Kidney capillary endothelial cell (primary cell): ENCODE data around the gene UQCRHL.

Experiments
- DNase-seq: peaks from one replicate; pipeline ENCODE4 v3.0.0-alpha.2; 2018; ENCODE audit warnings: low spot score

The UQCRHL gene

DNA sequence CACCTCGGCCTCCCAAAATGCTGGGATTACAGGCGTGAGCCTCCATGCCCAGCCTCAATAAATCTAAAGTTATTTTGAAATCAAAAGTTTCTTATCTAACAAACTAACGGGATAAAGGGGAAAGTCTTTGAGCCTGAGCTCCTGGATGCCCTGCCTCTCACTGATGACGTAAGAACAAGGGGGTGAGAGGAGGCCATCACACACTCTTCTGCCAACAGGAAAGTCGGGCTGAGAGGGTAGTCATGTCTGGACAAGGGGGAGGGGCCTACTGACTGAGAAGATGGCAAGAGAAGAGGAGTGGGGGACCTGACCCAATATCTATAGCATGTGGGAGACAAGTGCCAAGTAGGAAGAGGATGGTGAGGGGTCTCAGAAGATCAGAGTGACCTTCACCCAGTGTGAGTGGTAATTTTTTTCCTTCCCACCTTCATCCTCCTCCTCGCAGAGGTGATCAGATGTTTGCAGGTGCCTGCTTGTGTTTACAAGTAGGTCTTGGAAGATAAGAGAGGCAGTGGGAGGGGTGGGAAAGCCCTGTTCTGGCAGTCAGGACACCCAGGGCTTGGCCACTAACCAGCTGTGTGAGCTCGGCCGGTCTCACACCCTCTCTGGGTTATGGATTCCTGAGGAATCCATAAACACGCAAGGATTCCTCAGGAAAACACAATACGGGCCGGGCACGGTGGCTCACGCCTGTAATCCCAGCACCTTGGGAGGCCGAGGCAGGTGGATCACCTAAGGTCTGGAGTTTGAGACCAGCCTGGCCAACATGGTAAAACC, 9.6 kb downstream of the UQCRHL start:
- no peak for DNase-seq

GRCh38 chr1:15796086-15796462, 11.4 kb downstream of the UQCRHL start:
- no peak for DNase-seq

GRCh38 chr1:15788624-15789301, 18.7 kb downstream of the UQCRHL start:
- DNase-seq = no peak

GRCh38 chr1:15786581-15786980, 20.9 kb downstream of the UQCRHL start:
- DNase-seq = no peak

DNA sequence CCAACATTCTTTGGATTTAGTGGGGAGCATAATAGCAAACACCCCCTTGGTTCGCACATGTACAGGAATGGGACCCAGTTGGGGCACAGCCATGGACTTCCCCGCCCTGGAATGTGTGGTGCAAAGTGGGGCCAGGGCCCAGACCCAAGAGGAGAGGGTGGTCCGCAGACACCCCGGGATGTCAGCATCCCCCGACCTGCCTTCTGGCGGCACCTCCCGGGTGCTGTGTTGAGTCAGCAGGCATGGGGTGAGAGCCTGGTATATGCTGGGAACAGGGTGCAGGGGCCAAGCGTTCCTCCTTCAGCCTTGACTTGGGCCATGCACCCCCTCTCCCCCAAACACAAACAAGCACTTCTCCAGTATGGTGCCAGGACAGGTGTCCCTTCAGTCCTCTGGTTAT, 21.8 kb downstream of the UQCRHL start:
- DNase-seq = no peak

DNA sequence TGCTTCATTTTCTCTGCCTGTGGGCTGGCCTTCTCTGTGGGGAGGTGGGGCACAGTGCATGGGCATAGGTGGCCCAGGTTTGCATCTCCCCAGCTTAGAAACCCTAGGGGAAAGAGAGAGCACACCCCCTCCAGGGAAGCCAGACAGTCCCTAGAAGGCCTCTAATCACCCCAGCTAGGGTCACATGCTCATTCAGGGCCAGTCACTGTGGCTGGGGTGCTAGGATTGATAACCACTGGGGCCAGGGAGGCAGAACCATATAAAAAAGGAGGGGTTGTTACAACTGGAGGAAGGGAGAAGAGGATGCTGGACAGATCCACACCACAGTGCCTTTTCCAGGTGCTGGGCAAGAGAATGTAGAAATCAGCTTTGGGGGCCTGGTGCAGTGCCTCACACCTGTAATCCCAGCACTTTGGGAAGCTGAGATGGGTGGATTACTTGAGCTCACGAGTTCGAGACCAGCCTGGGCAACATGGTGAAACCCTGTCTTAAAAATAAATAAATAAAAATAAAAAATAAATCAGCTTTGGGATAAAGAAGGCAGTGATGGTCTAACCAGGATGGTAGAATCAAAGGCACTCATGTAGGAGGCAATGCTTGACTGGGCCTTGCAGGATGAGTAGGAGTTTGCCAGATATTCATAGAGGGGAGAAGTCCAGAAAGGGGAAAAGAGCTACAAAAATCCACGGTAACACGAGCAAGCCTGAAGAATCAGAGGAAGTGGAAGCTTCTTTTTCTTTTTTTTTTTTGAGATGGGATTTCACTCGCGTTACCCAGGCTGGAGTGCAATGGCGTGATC, 29.3 kb downstream of the UQCRHL start:
- no peak for DNase-seq

- DNase-seq = no peak
These were observed 31.7 kb downstream of the UQCRHL start for GRCh38 chr1:15775706-15776105.

- no peak for DNase-seq
These were observed 35.5 kb downstream of the UQCRHL start for GRCh38 chr1:15771836-15772515.

GRCh38 chr1:15770313-15770962, 37.0 kb downstream of the UQCRHL start:
- no peak for DNase-seq

DNA sequence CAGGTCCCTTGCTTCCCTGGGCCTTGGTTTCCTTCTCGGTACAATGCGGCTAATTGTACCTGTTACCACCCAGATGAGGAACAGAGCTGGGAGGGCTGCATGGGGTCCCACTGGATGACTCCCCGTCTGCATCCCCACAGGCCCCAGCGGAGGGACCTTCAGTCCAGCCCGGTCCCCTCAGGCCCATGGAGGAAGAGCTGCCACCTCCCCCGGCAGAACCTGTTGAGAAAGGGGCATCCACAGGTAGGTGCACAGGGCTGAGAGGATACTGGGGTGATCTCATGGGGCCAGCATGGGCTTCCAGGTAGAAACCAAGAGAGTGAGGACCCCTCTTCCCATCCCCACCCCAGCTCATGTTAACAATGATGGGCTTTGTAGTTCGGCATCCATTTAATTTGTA, 39.1 kb downstream of the UQCRHL start:
- no peak for DNase-seq

- DNase-seq = no peak
These were observed 39.5 kb downstream of the UQCRHL start for GRCh38 chr1:15767941-15768340.

- no peak for DNase-seq
These were observed 41.8 kb downstream of the UQCRHL start for GRCh38 chr1:15765495-15766194.

DNA sequence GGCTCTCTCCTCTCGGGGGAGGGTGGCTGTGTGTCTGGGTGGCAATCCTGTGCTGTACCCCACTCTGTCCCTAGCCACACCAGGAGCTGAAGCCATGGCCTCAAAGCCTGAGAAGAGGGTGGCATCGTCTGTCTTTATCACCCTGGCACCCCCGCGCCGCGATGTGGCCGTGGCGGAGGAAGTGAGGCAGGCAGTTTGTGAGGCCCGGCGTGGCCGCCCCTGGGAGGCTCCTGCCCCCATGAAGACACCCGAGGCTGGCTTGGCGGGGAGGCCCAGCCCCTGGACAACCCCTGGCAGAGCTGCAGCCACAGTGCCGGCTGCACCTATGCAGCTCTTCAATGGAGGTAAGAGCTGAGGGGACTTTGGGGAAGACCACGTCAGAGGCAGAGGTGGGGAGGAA, 42.6 kb downstream of the UQCRHL start:
- no peak for DNase-seq

DNA sequence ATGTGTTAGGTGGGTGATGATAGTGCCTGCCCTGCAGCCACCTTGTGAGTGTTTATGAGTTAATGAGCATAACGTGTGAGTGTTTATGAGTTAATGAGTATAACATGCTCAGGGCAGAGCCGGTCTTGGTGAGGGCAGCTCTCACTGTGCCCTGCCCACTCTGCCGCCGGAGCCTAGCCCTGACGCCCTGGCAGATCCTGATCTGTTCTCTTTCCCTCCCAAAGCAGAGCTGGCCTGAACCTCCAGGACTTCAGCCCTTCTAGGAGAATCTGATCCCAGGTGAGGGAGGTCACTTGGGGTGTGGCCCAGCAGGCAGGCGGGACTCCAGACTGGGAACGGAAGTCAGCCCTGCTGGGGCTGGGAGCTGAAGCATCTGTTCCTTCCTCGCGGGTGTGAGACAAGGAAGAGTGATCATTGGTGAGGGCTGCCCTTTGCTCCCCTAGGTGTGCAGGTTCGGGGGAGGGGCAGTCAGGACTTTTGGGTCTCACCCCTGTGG, 43.1 kb downstream of the UQCRHL start:
- DNase-seq = no peak

DNA sequence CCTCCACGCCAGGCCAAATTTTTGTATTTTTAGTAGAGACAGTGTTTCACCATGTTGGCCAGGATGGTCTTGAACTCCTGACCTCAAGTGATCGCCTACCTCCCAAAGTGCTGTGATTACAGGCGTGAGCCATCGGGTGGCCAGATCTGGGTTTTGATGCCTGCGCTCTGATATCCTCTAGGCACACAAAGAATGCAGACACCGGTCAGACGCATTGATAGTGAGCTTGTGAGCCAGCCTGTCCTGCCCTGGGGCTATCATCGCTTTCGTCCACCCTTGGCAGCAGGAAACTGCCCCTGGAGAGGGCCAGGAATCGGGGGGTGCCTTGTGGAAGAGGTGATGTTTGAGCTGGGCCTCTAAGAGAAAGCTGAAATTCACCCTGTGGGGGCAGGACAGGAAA, 44.9 kb downstream of the UQCRHL start:
- no peak for DNase-seq

- no peak for DNase-seq
These were observed 45.9 kb downstream of the UQCRHL start for GRCh38 chr1:15761366-15762128.

- DNase-seq = peak; percentile 68
These were observed 46.8 kb downstream of the UQCRHL start for GRCh38 chr1:15760520-15761211.

- no peak for DNase-seq
These were observed 48.3 kb downstream of the UQCRHL start for GRCh38 chr1:15758953-15759661.

GRCh38 chr1:15758343-15758931, 49.0 kb downstream of the UQCRHL start, which contains the start of gene FBLIM1:
Gene FBLIM1, plus strand, starts transcription at chr1:15758795. Its CDS starts 6,189 bp downstream, at chr1:15764984.
- no peak for DNase-seq
